UCSD-AML1 (cell line): ENCODE data around the gene ZNF253.
"Not testable (repeated sequence)": the region's sequence is repeated elsewhere in the genome, so short reads cannot be mapped to it uniquely, and the experiment has no call there.

Source experiments
- DNase-seq: peaks from one replicate; lab custom pipeline; 2025; ENCODE audit not compliant: unreplicated experiment; lab: John Stamatoyannopoulos, UW

ZNF253 gene

DNA sequence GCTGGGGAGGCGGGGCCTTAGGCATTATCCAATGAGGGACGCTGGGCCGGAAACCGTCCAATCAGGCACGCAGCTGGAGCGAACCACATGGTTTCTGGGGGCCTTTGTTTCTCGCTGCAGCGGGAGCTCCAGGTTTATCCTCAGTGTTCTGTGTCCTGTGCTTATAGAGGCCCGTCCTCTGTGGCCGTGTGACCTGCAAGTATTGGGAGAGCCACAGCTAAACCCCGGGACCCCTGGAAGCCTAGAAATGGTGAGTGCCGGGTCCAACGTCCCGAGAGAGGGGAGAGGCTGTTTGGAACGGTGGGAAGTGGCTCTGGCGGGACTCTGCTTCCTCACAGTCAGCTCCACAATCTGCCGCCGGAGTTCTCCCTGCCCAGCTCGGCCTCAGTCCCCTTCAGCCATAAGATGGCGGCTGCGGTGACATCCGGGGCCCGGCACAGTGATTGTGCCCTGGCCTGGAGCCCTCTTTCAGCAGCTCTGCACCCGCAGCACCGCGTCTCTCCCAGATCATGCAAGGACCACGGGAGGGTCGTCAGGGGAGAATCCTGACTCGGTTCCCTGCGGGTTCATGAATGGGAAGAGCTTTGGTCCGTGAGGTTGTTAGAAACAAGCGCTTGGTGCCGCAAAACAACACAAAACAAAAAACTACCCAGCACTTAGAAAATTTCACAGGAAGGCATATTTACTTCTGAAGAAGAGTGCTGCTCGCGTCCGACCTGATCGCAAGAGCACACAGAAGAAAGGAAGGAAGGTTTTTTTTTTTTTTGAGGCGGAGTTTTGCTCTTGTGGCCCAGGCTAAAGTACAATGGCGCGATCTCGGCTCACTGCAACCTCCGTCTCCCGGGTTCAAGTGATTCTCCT is at the start of gene ZNF253:
ZNF253 (plus strand) TSS at position 133 of the 861 bp plus-strand sequence; CDS start at position 248, 115 bp downstream.
- DNase-seq = no peak

DNA sequence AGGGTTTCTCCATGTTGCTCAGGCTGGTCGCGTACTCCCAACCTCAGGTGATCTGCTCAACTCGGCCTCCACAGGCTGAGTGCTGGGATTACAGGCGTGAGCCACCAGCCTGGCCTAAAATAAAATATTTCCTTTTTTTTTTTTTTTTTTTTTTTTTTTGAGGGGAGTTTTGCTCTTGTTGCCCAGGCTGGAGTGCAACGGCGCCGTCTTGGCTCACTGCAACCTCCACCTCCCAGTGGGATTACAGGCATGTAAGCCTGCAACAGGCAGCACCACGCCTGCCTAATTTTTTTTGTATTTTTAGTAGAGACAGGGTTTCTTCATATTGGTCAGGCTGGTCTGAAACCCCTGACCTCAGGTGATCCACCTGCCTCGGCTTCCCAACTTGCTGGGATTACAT is 49.0 kb upstream of the ZNF253 start:
- DNase-seq = no peak

- DNase-seq = no peak
Observed at GRCh38 chr19:19817357-19817756, 48.3 kb upstream of the ZNF253 start.

- DNase-seq = no peak
Observed at GRCh38 chr19:19820774-19821320, 44.8 kb upstream of the ZNF253 start.

GRCh38 chr19:19821366-19821951 is 44.2 kb upstream of the ZNF253 start, which contains the start of gene ZNF506:
Gene ZNF506, minus strand, starts transcription at chr19:19821750. Its CDS starts 147 bp downstream, at chr19:19821603.
- DNase-seq = no peak

DNA sequence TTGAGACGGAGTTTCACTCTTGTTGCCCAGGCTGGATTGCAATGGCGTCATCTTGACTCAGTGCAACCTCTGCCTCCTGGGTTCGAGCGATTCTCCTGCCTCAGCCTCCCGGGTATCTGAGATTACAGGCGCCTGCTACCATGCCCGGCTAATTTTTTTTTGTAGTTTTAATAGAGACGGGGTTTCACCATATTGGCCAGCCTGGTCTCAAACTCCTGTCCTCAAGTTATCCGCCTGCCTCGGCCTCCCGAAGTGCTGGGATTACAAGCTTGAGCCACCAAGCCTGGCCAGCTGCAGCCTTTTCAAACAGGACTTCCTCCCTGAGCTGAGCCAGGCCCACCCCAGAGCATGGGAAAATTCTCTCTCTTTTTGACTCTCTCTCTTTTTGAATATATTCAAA is 43.7 kb upstream of the ZNF253 start:
- DNase-seq = not testable (repeated sequence)

- DNase-seq = no peak
Observed at GRCh38 chr19:19823916-19824315, 41.8 kb upstream of the ZNF253 start.

DNA sequence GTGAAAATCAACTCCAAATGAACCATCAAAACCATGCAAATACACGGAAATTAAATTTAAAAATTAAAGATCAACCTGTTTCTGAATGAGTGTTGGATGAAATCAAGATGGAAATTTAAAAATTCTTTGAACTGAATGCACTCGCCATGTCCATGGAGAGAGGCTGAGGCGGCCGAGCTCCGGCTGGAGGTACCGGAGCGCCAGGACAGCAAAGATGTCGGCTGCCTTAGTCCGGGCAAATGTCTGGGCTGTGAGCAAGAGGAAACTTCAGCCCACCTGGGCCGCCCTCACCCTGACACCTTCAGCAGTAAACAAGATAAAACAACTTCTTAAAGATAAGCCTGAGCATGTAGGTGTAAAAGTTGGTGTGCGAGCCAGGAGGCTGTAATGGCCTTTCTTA is 38.8 kb upstream of the ZNF253 start:
- no peak for DNase-seq

DNA sequence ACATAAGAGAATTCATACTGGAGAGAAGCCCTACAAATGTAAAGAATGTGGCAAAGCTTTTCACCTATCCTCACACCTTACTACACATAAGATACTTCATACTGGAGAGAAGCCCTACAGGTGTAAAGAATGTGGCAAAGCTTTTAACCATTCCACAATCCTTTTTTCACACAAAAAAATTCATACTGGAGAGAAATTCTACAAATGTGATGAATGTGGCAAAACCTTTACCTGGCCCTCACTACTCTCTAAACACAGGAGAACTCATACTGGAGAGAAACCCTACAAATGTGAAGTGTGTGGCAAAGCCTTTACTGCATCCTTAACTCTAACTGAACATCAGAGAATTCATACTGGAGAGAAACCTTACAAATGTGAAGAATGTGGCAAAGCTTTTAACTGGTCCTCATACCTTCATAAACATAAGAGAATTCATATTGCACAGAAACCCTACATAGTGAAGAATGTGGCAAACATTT is 30.1 kb upstream of the ZNF253 start:
- DNase-seq = no peak

DNA sequence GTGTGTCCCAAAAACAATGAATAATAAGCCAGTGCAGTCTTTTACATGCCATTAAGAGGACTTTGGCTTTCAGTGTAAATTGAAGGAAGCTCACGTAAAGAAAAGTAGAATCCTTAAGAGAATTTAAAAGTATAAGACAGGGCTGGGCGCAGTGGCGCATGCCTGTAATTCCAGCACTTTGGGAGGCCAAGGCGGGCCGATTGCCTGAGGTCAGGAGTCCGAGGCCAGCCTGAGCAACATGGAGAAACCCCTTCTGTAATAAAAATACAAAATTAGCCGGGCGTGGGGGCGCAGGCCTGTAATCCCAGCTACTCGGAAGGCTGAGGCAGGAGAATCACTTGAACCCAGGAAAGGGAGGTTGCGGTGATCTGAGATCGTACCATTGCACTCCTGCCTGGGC is 17.9 kb upstream of the ZNF253 start:
- no peak for DNase-seq

DNA sequence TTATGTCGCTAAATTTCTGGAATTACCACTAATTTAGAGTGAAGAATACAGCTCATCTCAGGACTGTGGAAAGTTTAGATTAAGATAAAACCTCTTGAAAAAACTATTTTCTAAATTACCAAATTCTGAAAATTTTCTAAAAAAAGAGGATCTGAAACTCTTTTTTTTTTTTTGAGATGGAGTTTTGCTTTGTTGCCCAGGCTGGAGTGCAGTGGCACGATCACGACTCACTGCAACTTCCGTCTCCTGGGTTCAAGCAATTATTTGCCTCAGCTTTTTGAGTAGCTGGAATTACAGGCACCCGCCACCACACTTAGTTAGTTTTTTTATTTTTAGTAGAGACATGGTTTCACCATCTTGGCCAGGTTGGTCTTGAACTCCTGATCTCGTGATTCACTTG is 16.6 kb upstream of the ZNF253 start:
- DNase-seq = no peak

GRCh38 chr19:19851740-19852139 is 13.9 kb upstream of the ZNF253 start:
- DNase-seq = not testable (repeated sequence)

DNA sequence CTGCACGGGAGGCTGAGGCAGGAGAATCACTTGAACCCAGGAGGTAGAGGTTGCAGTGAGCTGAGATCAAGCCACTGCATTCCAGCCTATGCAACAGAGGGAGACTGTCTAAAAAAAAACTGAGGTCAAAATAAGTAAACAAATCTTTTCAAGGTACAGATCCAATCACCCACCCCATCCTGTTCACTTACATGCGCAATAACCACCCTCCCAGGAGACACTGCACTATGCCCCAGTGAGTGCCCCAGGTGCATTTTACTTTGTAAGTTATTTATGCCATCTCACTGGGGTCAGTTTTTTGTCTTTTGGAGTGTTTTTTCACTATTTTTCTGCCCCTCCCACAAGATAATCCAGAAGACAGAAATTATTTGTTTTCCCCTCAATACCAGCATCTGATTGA is 6.9 kb upstream of the ZNF253 start:
- DNase-seq = no peak

DNA sequence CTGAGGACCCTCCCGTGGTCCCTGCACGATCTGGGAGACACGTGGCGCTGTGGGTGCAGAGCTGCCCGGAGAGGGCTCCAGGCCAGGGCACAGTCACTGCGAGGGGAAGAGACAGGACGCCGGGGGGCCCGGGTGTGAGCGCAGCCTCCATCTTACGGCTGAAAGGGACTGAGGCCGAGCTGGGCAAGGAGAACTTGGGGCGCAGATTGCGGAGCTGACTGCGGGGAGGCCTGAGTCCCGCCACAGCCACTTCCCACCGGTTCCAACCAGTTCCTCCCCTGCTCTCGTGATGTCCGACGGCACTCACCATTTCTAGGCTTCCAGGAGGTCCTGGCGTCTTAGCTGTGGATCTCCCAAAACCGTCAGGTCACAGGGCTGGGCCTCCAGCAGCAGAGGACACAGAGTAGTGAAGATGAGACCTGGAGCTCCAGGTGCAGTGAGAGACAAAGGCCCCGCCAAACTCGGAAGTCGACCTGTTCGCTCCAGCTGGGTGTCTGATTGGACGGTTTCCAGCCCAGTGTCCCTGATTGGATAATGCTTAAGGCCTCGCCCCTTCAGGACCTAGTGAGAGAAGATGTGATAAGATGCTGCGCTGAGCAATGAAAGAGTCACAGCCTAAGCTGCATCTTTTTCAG is 4.8 kb upstream of the ZNF253 start:
- no peak for DNase-seq

DNA sequence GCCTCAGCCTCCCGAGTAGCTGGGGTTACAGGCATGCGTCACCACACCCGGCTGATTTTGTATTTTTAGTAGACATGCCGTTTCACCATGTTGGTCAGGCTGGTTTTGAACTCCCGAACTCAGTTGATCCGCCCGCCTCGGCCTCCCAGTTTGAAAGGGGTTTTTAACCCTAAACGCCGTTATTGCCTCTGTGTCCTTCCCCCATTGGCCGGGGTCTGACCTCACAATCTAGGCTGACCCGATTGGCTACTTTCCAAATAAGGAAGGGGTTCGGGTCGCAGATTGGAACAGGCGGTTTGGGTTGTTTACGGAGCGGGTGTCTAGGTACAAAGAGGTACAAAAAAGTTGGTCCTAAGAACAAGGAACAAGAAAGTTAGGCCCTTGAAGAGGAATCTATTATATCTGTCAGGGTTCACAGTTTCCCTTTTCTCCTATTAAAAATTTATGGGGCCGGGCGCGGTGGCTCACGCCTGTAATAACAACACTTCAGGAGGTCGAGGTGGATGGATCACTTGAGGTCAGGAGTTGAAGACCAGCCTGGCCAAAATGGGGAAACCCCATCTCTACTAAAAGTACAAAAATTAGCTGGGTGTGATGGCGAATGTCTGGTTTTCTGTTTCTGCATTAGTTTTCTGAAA is 1.0 kb downstream of the ZNF253 start:
- no peak for DNase-seq

DNA sequence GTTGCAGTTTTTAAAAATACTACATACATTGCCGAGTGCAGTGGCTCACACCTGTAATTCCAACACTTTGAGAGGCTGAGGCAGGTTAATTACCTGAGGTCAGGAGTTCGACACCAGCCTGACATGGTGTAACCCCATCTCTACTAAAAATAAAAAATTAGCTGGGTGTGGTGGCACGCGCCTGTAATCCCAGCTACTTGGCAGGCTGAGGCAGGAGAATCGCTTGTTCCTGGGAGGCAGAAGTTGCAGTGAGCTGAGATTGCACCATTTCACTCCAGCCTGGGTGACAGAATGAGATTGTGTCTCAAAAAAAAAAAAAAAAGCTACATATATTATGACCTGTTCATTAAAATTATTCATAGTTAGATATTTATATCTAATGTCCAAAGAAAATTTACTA is 4.4 kb downstream of the ZNF253 start:
- DNase-seq = not testable (repeated sequence)

DNA sequence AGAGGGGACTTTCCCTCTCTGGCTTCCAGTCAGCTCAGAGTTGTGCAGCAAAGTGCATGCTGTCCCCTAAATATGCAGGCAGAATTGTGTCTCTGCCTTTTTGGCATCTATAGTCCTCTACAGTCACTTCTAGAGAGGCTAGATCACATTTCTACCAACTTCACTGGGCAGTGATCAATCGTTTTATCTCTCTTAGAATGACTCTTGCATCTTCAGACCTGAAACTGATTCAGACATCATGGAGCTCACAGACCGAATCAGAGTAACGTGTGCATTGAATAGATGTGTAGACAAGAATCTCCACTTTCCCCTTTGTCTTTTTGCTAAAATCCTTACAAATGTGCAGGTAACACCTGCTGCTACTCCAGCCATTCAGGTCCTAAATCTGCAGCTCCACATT is 6.2 kb downstream of the ZNF253 start:
- DNase-seq = no peak

- DNase-seq = no peak
Observed at GRCh38 chr19:19873381-19873780, 7.7 kb downstream of the ZNF253 start.

DNA sequence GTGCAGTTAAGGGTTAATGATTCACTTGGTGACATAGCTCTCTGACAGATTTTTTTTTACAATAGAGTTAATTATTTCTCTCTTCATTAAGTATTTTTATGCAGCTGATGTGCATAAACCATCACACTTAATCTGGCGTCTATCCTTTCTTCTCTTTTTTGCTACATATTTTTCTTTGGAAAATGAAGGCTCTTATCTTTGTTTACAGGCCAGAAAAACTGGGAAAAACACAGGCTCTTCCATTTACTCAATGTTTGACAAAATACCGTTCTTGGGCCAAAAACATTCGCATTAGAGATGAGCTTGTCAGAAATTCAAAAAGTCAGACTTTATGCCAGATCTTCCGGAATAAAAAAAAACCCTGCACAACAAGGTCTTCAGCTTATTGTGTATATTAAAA is 12.0 kb downstream of the ZNF253 start:
- DNase-seq = no peak

DNA sequence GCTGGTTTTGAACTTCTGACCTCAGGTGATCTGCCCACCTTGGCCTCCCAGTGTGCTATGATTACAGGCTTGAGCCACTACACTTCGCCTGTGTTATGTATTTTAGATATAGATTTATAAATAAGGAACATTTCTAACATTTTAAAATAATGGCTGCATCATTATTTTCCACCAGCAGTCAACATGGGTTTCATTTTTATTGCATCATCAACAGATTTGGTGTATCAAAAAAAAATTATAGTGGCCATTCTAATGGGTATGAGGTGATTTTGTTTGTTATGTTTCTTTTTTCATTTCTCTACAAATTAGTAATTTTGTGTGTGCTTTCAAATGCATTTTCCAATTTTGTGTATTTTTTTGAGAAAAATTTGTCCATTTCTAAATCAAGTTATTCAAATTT is 18.9 kb downstream of the ZNF253 start:
- no peak for DNase-seq
